Breast epithelium (tissue), 3 donors: Measurements from ENCODE around the gene EFNA5.

ENCODE experiments used
- CTCF ChIP-seq, 3 donors: fragments of 450-650 bp; IDR thresholded peaks; one replicate each; pipeline ENCODE4 v1.5.1; 2016 to 2017; ENCODE audit warnings: antibody characterized with exemption in 3 of 3, mild to moderate bottlenecking in 3 of 3, moderate library complexity in 3 of 3
- POLR2A ChIP-seq: fragments of 450-650 bp; IDR thresholded peaks from one replicate; pipeline ENCODE4 v1.6.1; 2016; ENCODE audit warnings: antibody characterized with exemption, mild to moderate bottlenecking, moderate library complexity

- no peak for TF ChIP-seq CTCF (IDR thresholded peaks at IDR 0.05)
- TF ChIP-seq POLR2A = no peak
Measured at GRCh38 chr5:107364443-107365319, 306.1 kb downstream of the EFNA5 start.
